GM21717 (cell line): ENCODE data around the gene UBE2L3.
A peak's percentile ranks its signal among the peaks of the same experiment; 100 is the strongest.
"Not testable (repeated sequence)": the region's sequence is repeated elsewhere in the genome, so short reads cannot be mapped to it uniquely, and the experiment has no call there.

Experiments
- ATAC-seq: cut with Tn5 transposase; IDR thresholded peaks from one replicate; pipeline ENCODE4 v1.9.1; 2021; ENCODE audit warnings: mild to moderate bottlenecking, moderate library complexity; ENCODE audit not compliant: unreplicated experiment

Gene UBE2L3

DNA sequence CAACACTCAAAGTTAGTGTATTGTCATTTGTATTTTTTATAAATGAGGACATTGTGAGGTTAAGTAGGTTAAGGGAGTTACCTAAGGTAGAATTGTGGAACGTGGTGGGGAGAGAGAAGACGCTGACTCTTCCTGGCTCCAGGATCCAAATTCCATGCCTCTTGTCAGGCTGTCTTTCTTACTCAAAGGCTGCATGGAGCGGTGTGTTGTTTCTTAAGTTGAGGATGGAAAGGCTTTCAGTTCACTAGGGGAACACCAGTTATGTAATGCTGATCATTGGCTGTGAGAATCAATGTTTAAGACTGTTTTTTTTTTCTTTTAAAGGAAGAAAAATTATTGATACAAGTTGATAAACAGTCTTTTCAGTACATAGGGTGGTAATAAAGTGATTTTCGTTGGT is 2.9 kb downstream of the UBE2L3 start:
- no peak for ATAC-seq

DNA sequence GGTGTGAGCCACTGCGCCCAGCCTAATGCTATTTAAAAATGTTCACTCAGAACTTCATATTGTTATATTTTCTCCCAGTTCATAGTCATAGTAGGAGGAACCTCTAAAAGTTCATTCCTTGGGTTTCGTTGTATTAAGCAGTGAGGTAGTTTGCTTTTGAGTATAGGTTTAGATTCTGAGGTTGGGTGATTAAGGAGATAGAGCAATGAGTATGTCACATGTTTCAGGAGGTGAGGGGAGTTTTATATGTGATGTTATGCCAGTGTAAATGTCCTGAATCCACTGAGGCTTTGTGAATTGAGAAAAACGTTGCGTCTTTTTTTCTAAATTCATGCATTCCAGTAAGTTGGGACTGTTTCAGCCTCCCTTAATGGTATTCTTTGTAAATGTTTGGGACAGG is 4.2 kb downstream of the UBE2L3 start:
- ATAC-seq = no peak

DNA sequence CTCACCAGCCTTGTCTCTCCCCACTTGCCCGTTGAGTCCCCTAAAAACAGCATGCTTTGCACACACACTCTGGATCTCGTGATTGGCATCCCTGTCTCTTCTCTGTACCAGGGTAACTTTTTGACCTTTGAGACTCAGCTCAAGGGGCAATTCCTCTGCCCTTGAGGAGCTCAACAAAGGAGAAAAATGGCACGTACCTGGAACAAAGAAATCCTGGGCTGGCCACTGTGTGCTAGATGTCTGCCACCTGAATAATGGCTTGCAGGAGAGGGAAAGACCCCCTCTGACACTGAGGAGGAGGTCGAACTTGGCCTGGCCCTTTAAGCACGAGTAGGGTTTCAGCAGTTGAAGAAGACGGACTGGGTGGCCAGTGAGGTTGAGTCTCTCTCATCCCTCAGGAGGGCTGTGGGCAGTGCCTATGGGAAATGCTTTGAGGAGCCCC is 5.8 kb downstream of the UBE2L3 start:
- ATAC-seq = no peak

DNA sequence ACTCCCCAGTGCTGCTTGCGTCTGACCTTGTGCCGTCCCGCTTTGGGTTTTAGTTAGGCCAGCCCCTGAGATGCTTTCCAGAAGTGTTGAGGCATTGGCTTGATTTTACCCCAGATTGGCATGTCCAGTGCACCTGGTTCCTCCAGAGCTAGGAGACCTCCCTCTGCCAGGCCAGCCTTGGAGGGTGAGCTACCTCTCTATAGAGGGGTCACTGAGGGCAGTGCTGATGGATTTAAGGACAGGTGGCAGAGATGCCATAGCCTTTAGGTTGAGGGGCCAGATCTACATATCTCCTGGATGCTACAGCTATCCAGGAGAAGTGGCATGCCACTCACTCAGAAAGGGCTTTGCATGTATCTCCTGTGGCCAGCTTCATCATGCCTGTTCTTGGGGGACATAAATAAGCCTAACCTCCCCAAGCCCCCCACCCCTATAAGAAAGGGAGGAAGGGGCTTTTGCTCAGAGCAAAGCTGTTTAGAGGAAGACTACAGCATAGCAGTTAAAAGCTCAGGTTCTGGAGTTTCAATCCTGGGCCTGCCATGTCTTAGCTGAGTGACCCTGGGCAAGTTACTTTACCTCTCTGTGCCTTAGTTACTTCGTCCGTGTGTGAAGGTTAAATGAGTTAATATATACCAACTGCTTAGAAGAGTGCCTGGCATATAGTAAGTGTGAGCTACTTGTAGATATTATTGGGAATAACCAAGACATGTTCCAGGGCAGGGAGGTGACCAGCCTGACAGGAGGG is 6.4 kb downstream of the UBE2L3 start:
- ATAC-seq = no peak

DNA sequence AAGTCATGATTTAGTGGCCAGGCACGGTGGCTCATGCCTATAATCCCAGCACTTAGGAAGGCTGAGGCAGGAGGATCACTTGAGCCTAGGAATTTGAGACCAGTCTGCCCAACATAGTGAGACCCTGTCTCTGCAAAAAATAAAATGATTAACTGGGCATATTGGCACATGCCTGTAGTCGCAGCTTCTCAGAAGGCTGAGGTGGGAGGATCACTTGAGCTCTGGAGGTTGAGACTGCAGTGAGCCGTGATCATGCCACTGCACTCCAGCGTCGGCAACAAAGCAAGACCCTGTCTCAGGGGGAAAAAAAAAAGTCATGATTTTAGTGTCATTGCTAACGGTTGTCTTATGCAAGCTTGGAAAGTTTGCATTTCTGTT is 11.9 kb downstream of the UBE2L3 start:
- no peak for ATAC-seq

DNA sequence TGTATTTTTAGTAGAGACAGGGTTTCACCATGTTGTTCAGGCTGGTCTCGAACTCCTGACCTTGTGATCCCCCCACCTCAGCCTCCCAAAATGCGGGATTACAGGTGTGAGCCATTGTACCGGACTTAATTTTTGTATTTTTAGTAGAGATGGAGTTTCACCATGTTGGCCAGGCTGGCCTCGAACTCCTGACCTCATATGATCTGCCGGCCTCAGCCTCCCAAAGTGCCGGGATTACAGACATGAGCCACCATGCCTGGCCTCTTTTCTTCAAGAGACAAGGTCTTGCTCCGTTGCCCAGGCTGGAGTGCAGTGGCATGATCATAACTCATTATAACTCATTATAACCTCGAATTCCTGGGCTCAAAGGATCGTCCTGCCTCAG is 13.1 kb downstream of the UBE2L3 start:
- not testable (repeated sequence) for ATAC-seq

DNA sequence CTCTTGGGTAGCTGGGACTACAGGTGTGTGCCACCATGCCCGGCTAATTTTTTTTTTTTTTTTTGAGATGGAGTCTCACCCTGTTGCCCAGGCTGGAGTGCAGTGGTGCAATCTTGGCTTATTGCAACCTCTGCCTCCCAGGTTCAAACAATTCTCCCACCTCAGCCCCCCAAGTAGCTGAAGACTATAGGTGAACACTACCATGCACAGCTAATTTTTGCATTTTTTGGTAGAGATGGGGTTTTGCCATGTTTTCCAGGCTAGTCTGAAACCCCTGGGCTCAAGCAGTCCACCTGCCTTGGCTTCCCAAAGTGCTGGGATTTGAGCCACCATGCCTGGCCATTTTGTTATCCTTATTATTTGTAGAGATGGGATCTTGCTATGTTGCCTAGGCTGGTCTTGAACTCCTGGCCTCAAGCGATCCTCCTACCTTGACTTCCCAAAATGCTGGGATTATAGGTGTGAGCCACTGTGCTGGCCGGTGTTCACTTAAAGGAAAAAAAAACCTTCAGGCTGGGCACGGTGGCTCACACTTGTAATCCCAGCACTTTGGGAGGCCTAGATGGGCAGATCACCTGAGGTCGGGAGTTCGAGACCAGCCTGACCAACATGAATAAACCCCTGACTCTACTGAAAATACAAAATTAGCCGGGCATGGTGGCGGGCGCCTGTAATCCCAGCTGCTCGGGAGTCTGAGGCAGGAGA is 13.6 kb downstream of the UBE2L3 start:
- not testable (repeated sequence) for ATAC-seq

DNA sequence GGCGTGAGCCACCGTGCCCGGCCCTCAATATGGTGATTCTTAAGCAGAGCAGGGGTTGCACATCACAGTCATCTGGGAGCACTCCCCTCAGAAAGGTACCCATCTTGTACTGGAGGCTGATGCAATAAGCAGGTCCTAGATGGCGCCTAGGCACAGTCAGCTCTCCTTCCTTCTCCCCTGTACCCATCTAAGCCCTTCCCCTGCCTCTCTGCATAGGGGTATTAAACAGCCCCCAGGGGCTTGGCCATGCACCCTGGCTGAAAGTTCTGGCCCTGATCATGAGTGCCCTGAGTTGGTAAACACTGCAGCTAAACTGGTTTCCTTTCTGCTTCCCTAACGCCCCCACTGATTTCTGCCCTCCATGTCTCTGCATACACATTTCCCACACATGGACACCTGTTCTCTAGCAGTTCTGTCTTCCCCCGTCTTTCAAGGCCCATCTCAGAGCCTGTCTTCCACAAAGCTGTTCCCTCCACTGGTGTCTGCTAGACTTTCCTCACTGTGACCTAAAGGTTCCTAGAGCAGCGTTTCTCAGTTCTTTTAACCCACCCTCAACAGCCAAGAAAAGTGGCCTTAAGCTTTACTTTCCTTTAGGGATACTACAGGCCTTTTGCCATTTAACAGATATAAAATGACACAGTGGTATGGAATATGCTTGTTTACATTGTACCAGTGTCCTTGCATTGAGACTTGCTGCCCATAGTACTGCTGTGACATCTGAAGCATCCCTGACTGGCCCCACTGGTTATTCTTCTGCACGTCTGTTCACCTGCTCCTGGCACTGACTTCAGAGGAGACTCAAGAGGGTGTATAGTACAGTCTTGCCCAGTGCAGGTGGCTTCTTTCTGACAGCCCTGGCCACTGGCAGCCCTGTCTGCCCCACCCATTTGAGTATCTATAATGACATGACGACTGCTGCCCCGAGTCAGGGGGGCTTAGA is 15.6 kb downstream of the UBE2L3 start:
- no peak for ATAC-seq

DNA sequence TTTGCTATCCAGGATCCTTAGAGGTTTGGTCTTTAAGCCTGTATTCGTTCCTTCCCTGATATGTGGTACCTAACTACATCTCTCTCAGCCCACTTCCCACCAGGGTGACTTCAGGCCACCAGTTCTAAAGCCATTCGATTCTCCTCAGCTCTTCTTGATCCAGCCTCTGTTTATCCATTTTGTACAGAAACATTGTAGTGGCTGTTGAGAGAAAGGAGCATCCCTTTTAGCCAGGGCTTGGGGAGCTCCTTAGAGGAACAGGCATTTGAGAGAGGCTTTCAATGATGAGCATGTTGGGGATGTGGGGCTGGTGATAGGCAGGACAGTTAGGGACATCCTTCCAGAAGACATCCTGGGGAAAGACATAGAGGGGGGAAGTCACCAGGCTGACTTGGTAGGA is 17.9 kb downstream of the UBE2L3 start:
- ATAC-seq = no peak

DNA sequence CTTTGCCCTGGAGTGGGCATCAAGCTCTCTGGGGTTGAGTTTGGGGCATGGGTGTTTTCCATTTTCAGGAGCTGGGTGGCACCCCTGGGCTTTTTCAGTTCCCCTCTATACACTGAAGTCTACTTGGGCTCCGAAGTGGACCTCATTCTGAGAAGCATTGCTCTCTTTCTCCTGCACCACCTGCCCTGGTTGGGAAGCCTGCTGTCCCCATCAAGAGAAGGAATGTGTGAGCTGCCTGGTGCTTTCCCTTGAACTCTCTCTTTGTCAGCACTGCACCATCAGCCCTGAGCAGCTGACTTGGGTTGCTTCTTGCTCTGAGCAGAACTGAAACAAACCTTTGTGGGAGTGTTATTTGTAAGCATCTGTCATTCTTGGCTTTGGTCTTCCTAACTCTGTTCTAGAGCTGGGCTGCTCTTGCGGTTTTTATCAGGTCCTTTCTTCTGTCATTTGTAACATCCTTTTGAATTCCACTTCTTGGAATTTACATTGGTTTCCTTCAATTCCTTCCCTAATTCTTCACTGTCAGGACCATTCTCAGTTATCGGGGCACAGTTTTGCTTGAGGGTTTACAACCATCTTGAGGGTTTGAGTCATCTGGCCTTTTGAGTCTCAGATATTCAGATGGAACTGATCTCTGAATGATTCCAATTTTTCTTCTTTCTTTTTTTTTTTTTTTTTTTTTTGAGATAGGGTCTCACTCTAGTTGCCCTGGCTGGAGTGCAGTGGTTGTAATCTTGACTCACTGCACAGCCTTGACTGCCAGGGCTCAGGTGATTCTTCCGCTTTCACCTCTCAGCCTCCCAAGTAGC is 20.5 kb downstream of the UBE2L3 start:
- peak; percentile 63 for ATAC-seq

DNA sequence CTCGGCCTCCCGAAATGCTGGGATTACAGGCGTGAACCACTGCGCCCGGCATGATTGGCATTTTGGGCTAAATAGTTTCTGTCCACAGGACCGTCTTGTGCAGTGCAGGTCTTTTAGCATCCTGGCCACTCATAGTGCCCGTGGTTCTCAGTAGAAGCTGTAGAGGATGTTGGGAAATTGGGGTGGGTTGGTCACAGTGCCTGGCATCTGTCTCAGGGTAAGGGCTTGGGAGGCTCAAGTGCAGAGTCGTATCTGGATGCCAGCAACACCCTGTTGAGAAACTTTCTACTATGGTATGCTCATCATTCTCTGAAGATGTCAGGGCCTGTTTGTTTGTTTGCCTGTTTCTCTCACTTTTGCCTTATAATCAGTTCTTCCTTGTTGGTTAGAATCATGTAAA is 21.9 kb downstream of the UBE2L3 start:
- no peak for ATAC-seq

DNA sequence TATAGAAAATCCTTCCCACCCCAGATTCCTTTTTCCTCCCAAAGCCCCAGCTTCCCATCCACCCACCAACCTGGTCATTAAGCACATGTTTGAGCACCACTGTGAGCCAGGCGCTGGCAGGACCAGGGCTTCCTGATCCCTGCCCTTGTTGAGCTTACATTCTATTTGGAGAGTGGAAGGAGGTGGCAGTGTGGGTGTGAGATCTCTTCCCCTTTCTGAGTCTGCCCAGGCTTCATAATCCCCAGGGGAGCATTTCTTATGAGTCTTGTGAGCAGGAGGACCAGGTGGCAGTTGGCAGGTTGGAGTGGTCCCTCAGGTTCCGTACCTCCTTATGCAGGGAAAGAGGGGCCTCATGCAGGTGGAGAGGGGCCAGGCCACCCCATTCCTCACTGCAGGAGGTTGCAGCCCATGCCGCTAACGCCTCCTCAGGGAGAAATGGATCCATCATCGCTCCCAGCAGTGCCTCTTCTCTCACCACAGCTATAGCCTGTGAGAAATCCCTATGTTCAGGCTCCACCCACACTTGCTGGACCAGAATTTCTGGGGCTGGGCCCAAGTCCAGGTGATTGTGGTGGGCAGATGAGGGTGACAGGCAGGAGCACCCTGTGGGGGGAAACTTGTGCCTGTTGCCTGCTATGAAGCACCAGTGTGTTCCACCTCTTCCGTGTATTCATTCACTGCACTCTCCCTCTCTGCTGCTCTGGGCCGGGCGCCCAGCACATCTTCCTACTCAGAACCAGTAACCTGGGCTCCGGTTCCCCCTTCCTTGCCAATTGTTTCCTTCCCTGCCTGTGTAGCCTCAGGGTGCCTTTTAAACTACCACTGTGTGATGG is 23.5 kb downstream of the UBE2L3 start:
- ATAC-seq = no peak

DNA sequence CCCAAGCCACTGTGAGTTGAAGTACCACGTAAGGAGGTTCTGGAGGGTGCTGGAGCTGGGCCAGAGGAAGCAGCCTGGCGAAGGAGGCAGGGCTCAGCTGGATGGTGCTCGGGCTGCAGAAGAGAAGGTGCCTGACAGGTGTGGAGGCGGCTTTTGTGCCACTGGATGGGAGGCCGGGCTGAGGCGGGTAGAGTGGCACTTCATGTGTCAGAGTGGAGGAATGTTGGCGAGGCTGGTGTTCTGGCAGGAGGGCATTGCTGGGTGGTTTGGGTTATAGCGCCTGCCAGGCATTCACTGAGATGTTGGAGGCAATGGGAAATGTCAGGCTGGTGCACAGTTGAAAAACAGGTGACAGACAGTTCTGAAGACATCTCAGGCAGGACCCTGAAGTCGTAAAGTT is 24.2 kb downstream of the UBE2L3 start:
- ATAC-seq = no peak

DNA sequence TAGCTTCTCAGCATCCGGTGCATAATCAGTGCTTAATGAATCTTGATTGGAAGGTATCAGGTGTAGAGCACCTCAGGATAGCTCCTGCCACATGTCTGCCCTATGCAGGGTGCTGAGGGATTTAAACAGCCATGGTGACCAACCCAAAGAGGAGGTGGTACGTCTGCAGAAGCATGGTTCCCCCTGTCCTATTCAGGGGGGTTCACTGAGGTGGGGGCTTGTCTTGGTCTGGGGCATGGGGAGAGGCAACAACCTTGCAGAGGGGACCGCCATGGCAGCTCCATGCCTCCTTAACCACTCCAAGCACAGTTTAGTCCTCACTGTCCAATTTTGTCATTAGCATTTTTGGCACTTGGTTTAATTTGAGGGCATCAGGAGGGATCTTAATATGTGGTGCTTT is 24.9 kb downstream of the UBE2L3 start:
- ATAC-seq = no peak

DNA sequence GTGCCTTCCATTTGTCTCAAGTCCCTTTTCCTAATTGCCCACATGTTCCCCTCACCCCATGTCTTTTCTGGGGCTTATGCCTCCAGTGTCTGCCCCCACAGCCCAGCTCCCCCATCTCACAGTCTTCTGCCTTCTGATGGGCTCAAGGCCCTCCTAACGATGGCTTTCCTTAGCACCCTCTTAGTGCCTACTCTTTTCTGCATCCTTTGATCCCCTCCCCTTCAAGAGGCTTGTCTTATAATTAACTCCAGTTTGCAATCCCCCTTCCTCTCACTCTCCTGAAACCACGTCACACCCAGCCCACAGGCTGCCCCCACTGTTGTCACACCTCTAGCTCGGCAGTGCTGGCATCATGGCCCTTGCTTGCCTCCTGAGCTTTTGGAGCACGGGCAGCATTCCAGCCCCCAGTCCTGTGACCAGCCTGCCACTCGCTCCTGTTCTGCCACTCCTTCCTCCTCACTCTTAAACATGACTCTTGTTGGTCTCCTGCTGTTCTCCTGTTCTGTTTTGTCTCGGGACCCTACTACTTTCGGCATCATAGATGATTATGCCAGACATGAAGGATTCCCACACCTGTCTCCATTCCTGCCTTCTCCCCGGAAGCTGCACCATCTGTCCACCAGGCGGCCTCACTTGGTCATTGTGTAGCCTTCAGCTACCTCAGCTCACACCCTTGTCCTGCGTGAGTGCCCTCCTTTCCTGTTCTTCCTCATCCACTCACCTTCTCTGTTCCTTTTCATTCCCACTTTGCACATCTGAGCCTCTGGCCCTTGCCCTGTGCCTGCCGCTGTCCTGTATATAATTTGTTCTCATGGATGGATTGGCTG is 26.1 kb downstream of the UBE2L3 start:
- ATAC-seq = no peak

DNA sequence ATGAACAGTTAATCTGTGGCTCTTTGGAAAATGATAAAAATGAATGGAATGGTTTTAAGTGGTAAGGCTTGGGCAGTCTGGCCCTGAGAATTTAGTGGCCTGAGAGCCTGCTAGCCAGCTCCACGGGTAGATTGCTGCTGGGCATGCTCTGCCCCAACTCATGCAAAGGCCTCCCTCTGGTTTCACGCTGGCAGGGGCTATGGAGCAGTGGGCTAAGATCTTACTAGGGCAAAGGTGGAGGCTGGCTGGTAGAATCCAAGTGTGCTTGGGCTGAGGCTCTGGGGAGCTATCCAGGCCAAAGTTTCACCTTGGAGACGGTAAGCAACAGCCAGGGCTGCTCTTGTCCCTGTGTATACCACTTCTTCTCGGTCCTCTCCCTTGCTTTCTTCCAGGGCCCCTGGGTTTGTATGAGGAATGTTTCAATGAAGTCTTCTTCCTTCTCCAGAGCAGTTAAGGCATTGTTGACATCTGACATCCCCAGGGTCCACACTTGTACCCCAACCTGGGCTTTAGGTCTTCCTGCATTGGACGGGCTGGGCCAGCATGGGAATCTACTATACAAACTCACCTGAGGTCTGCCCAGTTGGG is 27.4 kb downstream of the UBE2L3 start:
- no peak for ATAC-seq

DNA sequence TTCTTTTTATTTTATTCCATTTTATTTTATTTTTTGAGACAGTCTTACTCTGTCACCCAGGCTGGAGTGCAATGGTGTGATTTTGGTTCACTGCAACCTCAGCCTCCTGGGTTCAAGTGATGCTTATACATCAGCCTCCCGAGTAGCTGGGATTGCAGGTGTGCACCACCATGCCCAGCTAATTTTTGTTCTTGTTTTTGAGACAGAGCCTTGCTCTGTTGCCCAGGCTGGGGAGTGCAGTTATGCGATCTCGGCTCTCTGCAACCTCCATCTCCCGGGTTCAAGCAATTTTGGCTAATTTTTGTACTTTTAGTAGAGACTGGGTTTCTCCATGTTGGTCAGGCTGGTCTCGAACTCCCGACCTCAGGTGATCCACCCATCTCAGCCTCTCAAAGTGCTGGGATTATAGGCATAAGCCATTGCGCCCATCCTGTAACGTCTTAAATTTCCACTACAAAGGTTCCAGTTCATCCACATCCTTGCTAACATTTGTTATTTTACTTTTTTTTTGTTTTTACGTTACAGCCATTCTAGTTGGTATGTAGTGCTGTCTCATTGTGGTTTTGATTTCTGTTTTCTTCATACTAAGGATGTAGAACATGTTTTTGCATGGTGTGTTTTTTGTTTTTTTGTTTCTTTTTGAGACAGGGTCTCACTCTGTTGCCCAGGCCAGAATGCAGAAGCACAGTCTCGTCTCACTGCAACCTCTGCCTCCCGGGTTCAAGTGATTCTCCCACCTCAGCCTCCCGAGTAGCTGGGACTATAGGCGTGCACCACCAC is 29.0 kb downstream of the UBE2L3 start:
- not testable (repeated sequence) for ATAC-seq

DNA sequence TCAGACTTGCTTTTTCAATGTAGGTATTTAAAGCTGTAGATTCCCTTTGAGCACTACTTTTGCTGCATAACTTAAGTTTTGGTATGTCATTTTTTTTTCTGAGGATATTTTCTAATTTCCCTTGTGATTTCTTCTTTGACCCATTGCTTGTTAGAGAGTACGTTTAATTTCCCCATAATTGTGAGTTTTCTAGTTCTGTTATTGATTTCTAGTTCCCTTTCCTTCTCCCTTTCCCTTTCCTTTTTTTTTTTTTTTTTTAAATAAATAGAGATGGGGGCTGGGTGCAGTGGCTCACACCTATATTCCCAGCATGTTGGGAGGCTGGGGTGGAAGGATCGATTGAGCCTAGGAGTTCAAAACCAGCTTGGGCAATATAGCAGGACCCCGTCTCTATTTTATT is 30.8 kb downstream of the UBE2L3 start:
- no peak for ATAC-seq
